Prostate gland (tissue), 2 donors: Measurements from ENCODE around the gene MYADML2.

Experiments used
- POLR2A ChIP-seq: fragments of 450-650 bp; IDR thresholded peaks from one replicate; pipeline ENCODE4 v1.6.1; 2016; ENCODE audit warnings: antibody characterized with exemption, mild to moderate bottlenecking
- POLR2AphosphoS5 ChIP-seq: sonication (generic); formaldehyde crosslinking; IDR thresholded peaks from one replicate; pipeline ENCODE4 v1.6.1; 2017; ENCODE audit warnings: antibody characterized with exemption
- TF ChIP-seq, protein P1 (sequence below), 4 experiments: fragments of 200-600 bp in 2 of 4; fragments of 450-650 bp in 2 of 4; sonication (generic) in 2 of 4; IDR thresholded peaks; 1 replicate in 3 of 4; 2 replicates in 1 of 4; pipeline ENCODE4 v1.5.1; 2016 to 2019; ENCODE audit warnings: antibody characterized with exemption in 4 of 4, mild to moderate bottlenecking in 2 of 4, moderate library complexity in 2 of 4

DNA sequence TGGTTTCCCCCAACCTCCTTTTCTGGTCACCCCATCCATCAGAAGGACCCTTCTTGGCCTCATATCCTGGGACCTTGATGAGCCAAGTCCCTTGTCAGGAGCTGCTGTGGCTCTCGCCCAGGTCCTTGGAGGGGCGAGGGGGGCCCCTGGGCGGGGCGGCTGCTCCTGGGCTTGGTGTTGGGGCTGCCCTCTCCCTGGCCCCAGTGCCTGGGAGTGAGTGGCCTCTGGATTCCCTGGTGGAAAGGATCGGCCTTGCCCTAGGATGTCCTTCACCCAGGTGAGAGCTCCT lies 20.2 kb upstream of the MYADML2 start:
- TF ChIP-seq, protein P1, sequence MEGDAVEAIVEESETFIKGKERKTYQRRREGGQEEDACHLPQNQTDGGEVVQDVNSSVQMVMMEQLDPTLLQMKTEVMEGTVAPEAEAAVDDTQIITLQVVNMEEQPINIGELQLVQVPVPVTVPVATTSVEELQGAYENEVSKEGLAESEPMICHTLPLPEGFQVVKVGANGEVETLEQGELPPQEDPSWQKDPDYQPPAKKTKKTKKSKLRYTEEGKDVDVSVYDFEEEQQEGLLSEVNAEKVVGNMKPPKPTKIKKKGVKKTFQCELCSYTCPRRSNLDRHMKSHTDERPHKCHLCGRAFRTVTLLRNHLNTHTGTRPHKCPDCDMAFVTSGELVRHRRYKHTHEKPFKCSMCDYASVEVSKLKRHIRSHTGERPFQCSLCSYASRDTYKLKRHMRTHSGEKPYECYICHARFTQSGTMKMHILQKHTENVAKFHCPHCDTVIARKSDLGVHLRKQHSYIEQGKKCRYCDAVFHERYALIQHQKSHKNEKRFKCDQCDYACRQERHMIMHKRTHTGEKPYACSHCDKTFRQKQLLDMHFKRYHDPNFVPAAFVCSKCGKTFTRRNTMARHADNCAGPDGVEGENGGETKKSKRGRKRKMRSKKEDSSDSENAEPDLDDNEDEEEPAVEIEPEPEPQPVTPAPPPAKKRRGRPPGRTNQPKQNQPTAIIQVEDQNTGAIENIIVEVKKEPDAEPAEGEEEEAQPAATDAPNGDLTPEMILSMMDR (IDR thresholded peaks at IDR 0.05), result no peak
- TF ChIP-seq POLR2AphosphoS5, result no peak
- TF ChIP-seq POLR2A, result no peak
